Mammary epithelial cell (primary cell): Measurements from ENCODE around the gene ZNF790.

Source experiments
- EZH2 ChIP-seq: IDR thresholded peaks from 2 replicates; pipeline ENCODE4 v1.6.1; 2012; ENCODE audit warnings: low read length, inconsistent platforms, borderline replicate concordance
- TF ChIP-seq, protein P1 (sequence below), 2 donors: IDR thresholded peaks in 1 of 2; conservative IDR thresholded peaks in 1 of 2; 2 replicates each; pipeline ENCODE4 v1.5.1; 2011 to 2012; ENCODE audit warnings: inconsistent platforms in 2 of 2, low read length in 2 of 2, mild to moderate bottlenecking in 2 of 2, control low read depth in 1 of 2, low read depth in 1 of 2; ENCODE audit not compliant: insufficient read depth in 1 of 2; ENCODE audit errors: extremely low read depth in 1 of 2

DNA sequence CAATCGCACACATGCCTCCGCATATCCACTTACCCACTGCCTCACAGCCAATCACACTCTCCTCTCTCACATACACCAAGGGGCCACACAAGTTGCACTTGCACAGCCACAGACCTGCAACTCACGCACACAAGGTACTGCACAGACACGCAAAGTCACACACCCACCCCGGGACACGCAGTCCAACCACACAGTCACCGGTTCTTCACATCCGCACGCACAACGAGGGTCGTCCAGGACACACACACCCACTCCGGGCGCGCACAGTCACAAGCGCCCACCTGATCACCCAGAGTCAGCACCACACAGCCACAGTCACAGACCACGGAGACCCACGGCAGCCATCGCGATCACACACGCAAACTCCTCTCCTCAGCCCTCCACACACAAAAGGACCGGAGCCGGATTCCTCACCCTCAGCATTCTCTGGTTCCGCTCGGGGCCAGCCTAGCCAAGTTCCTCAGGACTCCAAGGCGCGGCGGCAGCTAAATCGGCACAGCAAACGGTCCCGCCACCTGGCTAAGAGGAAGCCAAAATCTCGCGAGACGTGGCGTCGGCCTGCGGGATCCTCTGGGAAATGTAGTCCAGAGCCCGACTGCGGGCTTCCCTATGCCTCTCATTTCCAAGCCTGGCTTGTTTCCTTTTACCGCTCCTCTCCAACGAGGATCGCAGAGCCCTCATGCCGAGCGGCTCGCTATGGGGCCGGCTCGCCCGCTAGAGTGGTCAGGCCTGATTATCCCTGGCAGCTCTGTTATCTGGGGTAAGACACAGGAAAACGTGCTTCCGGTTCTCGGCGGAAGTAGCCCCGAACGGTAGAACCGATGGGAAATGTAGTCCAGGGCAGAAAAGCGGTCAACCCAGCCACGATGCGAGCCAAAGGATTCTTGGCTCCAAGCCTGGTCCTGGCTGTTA is 65.6 kb downstream of the ZNF790 start, which contains the start of gene ZNF850:
- TF ChIP-seq, protein P1, sequence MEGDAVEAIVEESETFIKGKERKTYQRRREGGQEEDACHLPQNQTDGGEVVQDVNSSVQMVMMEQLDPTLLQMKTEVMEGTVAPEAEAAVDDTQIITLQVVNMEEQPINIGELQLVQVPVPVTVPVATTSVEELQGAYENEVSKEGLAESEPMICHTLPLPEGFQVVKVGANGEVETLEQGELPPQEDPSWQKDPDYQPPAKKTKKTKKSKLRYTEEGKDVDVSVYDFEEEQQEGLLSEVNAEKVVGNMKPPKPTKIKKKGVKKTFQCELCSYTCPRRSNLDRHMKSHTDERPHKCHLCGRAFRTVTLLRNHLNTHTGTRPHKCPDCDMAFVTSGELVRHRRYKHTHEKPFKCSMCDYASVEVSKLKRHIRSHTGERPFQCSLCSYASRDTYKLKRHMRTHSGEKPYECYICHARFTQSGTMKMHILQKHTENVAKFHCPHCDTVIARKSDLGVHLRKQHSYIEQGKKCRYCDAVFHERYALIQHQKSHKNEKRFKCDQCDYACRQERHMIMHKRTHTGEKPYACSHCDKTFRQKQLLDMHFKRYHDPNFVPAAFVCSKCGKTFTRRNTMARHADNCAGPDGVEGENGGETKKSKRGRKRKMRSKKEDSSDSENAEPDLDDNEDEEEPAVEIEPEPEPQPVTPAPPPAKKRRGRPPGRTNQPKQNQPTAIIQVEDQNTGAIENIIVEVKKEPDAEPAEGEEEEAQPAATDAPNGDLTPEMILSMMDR (conservative IDR thresholded peaks at IDR 0.05 in 1 of 2, IDR thresholded peaks at IDR 0.05 in 1 of 2; ENCODE audit: extremely low read depth in 1 of 2, insufficient read depth in 1 of 2, low read depth in 1 of 2, low read length in 2 of 2), result no peak
- TF ChIP-seq EZH2, result no peak
